Liver (tissue), 9 donors: Measurements from ENCODE around the gene SETD1A. TPM values are rescaled to one million over a fixed set of nuclear protein-coding genes. Genes with fewer than 3 reads are reported as not detected.

ENCODE experiments used
- DNase-seq: peaks from one replicate; pipeline ENCODE4 v3.0.0-alpha.2; 2017; ENCODE audit warnings: low spot score
- H3K27ac ChIP-seq, 2 donors: one replicate each; pipeline ENCODE4 v1.7.0; 2013; ENCODE audit warnings: inconsistent platforms in 2 of 2, low read length in 2 of 2, control low read depth in 1 of 2, low read depth in 1 of 2, mild to moderate bottlenecking in 1 of 2
- H3K27me3 ChIP-seq, 4 donors: one replicate each; pipeline versions ENCODE4 v1.6.1 to v1.7.0; 2013; ENCODE audit warnings: low read length in 3 of 4, inconsistent platforms in 1 of 4, mild to moderate bottlenecking in 1 of 4, moderate library complexity in 1 of 4; ENCODE audit not compliant: control insufficient read depth in 4 of 4, insufficient read depth in 4 of 4
- H3K36me3 ChIP-seq, 4 donors: one replicate each; pipeline versions ENCODE4 v1.6.1 to v1.7.0; 2013; ENCODE audit warnings: low read length in 3 of 4, mild to moderate bottlenecking in 3 of 4, low read depth in 1 of 4, moderate library complexity in 1 of 4; ENCODE audit not compliant: control insufficient read depth in 4 of 4, insufficient read depth in 3 of 4
- H3K4me1 ChIP-seq, 4 donors: one replicate each; pipeline versions ENCODE4 v1.6.1 to v1.7.0; 2013; ENCODE audit warnings: low read length in 3 of 4, mild to moderate bottlenecking in 3 of 4, moderate library complexity in 1 of 4; ENCODE audit not compliant: control insufficient read depth in 4 of 4, insufficient read depth in 4 of 4
- H3K4me3 ChIP-seq, 3 donors: one replicate each; pipeline versions ENCODE4 v1.6.1 to v1.7.0; 2013; ENCODE audit warnings: low read length in 3 of 3, control low read depth in 1 of 3, low read depth in 1 of 3, mild to moderate bottlenecking in 1 of 3
- H3K9ac ChIP-seq, 2 donors: one replicate each; pipeline ENCODE4 v1.7.0; 2013; ENCODE audit warnings: low read length in 2 of 2, mild to moderate bottlenecking in 2 of 2, moderate library complexity in 2 of 2, control low read depth in 1 of 2, low read depth in 1 of 2
- H3K9me3 ChIP-seq, 4 donors: one replicate each; pipeline versions ENCODE4 v1.6.1 to v1.7.0; 2013; ENCODE audit warnings: low read length in 3 of 4; ENCODE audit not compliant: control insufficient read depth in 4 of 4
- EGR1 ChIP-seq, 2 donors: IDR thresholded peaks; 2 replicates each; pipeline ENCODE4 v1.6.1; 2016 to 2018; ENCODE audit warnings: antibody characterized with exemption in 2 of 2, low read depth in 2 of 2
- FOXA1 ChIP-seq: IDR thresholded peaks from 2 replicates; pipeline ENCODE4 v1.6.1; 2016; ENCODE audit warnings: antibody characterized with exemption
- FOXA2 ChIP-seq: IDR thresholded peaks from 2 replicates; pipeline ENCODE4 v1.6.1; 2016; ENCODE audit warnings: antibody characterized with exemption
- GABPA ChIP-seq, 2 donors: IDR thresholded peaks in 1 of 2; conservative IDR thresholded peaks in 1 of 2; 2 replicates each; pipeline ENCODE4 v1.6.1; 2016; ENCODE audit warnings: antibody characterized with exemption in 2 of 2, mild to moderate bottlenecking in 1 of 2, moderate library complexity in 1 of 2
- HNF4A ChIP-seq, 2 donors: conservative IDR thresholded peaks; 2 replicates each; pipeline ENCODE4 v1.6.1; 2016; ENCODE audit warnings: antibody characterized with exemption in 2 of 2, mild to moderate bottlenecking in 2 of 2
- HNF4G ChIP-seq: IDR thresholded peaks from 2 replicates; pipeline ENCODE4 v1.6.1; 2016; ENCODE audit warnings: antibody characterized with exemption
- JUND ChIP-seq, 2 donors: IDR thresholded peaks; 2 replicates each; pipeline ENCODE4 v1.6.1; 2016; ENCODE audit warnings: antibody characterized with exemption in 2 of 2
- NR2F2 ChIP-seq: IDR thresholded peaks from 2 replicates; pipeline ENCODE4 v1.6.1; 2016; ENCODE audit warnings: antibody characterized with exemption
- RAD21 ChIP-seq, 2 donors: IDR thresholded peaks; 2 replicates each; pipeline ENCODE4 v1.6.1; 2016; ENCODE audit warnings: antibody characterized with exemption in 2 of 2, mild to moderate bottlenecking in 2 of 2
- RXRA ChIP-seq, 2 donors: IDR thresholded peaks; 2 replicates each; pipeline ENCODE4 v1.6.1; 2017 to 2018; ENCODE audit warnings: antibody characterized with exemption in 2 of 2, mild to moderate bottlenecking in 1 of 2
- SP1 ChIP-seq: IDR thresholded peaks from 2 replicates; pipeline ENCODE4 v1.6.1; 2018; ENCODE audit warnings: antibody characterized with exemption, mild to moderate bottlenecking
- TAF1 ChIP-seq: conservative IDR thresholded peaks from 2 replicates; pipeline ENCODE4 v1.6.1; 2016; ENCODE audit warnings: antibody characterized with exemption, mild to moderate bottlenecking
- YY1 ChIP-seq: IDR thresholded peaks from 2 replicates; pipeline ENCODE4 v1.6.1; 2016; ENCODE audit warnings: antibody characterized with exemption, mild to moderate bottlenecking
- WGBS: extraction: QIAGEN DNeasy Blood & Tissue Kit; methylation state at CpG from one replicate; pipeline ENCODE4 v1.1.7; 2013; 5-methylcytosine and 5-hydroxymethylcytosine counted together
- polyA plus RNA-seq, 2 donors: library from polyadenylated mRNA; stranded (reverse) in 1 of 2; unstranded in 1 of 2; fragments of 200-250 nt in 1 of 2; fragments of >200 nt in 1 of 2; fragmentation: Nextera tagmentation in 1 of 2; extraction: Ambion mirVana in 1 of 2; gene quantifications; one replicate each; pipeline versions ENCODE4 v1.2.1 to v1.2.3, GENCODE V29; 2013 to 2015
- total RNA-seq, 2 donors: library from RNA; depleted of rRNA; stranded (reverse); fragments of >200 nt; gene quantifications; one replicate each; pipeline ENCODE4 v1.2.3, GENCODE V29; 2014
- TF ChIP-seq, protein P1 (sequence below): IDR thresholded peaks from 2 replicates; pipeline ENCODE4 v1.6.1; 2016; ENCODE audit warnings: antibody characterized with exemption
- TF ChIP-seq, protein P2 (sequence below): IDR thresholded peaks from 2 replicates; pipeline ENCODE4 v1.6.1; 2016; ENCODE audit warnings: antibody characterized with exemption
- TF ChIP-seq, protein P3 (sequence below): IDR thresholded peaks from 2 replicates; pipeline ENCODE4 v1.6.1; 2016; ENCODE audit warnings: antibody characterized with exemption, mild to moderate bottlenecking
- TF ChIP-seq, protein P4 (sequence below): IDR thresholded peaks from 2 replicates; pipeline ENCODE4 v1.6.1; 2016; ENCODE audit warnings: antibody characterized with exemption
- donor health status: healthy.
- donor health status: healthy.
- donor health status: healthy.
- donor health status: healthy.
- donor health status: healthy.

The SETD1A gene
- total and polyA plus RNA-seq, 4 donors: 2.7 to 4.9 (median 3.7) TPM

DNA sequence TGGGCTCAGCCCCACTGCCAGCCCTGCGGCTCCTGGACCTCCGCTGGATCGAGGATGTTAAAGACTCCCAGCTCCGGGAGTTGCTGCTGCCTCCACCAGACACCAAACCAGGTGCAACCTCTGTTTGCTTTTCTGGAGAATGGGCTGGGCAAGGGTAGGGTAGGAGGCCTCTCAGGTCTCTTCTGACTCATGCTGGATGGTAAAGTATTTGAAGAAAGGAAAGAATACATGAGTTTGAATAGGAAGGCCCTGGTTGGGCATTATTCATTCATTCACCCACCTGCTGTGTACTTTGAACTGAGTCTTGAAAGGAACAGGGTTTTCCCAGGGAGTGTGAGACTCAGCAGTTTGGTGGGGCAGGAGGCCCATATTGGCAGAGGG is 15.1 kb upstream of the SETD1A start (continued):
- TF ChIP-seq YY1: no peak

DNA sequence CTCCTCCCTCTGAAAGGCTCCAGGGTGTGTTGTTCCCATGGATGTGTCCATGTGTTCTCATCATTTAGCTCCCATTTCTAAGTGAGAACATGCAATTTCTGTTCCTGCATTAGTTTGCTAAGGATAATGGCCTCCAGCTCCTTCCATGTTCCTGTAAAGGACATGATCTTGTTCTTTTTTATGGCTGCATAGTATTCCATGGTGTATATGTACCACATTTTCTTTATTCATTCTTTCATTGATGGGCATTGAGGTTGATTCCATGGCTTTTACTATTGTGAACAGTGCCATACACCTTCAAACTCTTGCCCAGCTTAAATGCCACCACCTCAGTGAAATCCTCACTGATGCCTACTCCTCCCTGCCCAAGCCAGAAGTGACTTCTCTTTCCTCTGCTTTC is 13.2 kb upstream of the SETD1A start:
- H3K36me3 ChIP-seq: peaks cover 0 to 2% (median 0%) of the 10 kb centered on the region in 4 donors

DNA sequence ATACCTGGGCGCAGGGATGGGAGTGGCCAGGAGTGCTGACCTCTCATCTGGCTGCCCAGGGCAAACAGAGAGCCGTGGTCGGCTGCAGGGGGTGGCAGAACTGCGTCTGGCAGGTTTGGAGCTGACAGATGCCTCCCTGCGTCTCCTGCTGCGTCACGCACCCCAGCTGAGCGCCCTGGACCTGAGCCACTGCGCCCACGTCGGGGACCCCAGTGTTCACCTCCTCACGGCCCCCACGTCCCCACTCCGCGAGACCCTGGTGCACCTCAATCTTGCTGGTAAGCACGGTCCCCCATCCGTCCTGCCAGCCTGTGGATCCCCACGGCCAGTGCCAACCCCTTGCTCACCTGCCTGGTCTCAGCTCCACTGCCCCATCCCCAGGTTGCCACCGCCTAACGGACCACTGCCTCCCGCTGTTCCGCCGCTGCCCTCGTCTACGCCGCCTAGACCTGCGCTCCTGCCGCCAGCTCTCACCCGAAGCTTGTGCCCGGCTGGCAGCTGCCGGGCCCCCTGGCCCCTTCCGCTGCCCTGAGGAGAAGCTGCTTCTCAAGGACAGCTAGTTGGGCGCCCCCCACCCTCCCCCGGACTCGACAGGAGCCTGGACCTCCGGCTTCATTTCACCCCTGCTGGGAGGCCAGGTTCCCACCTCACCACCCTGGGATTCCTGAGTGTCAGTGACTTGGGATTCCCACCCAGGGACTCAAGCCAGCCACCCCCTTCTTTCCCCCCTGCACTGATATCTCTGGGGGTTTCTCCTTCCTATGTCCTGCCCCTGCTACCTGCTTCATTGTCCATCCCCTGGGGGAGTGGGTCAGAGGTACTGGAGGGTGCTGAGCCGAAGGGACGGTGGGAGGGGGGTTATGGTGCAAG is 10.6 kb upstream of the SETD1A start:
- DNase-seq: no peak
- peaks cover 14 to 32% (median 19%) of the 10 kb centered on the region in 4 donors for H3K4me1 ChIP-seq
- H3K9me3 ChIP-seq: no peaks in the 10 kb centered on the region
- no peak for TF ChIP-seq SP1
- TF ChIP-seq FOXA1: no peak
- TF ChIP-seq GABPA (IDR thresholded peaks at IDR 0.05 in 1 of 2, conservative IDR thresholded peaks at IDR 0.05 in 1 of 2): no peak
- TF ChIP-seq, protein P1, sequence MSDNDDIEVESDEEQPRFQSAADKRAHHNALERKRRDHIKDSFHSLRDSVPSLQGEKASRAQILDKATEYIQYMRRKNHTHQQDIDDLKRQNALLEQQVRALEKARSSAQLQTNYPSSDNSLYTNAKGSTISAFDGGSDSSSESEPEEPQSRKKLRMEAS: no peak
- TF ChIP-seq RAD21 (IDR thresholded peaks at IDR 0.05): no peak
- no peak for TF ChIP-seq RXRA (IDR thresholded peaks at IDR 0.05)
- WGBS: 94% methylated on average over 38 of the region's 38 CpGs
- peaks cover 0 to 2% (median 0%) of the 10 kb centered on the region in 4 donors for H3K36me3 ChIP-seq
- no peaks in the 10 kb centered on the region for H3K27me3 ChIP-seq
- no peak overlapping the region for H3K27ac ChIP-seq
- H3K9ac ChIP-seq: no peak overlapping the region
- H3K4me3 ChIP-seq: no peak overlapping the region

More for the DNA sequence above, 13.2 kb upstream of the SETD1A start:
- Histone ChIP-seq H3K27me3 (no peaks in the 10 kb centered on the region), H3K4me1 (peaks cover 0 to 8% (median 4%) of the 10 kb centered on the region in 4 donors), H3K9ac (no peak overlapping the region), H3K27ac (no peak overlapping the region), H3K9me3 (no peaks in the 10 kb centered on the region), H3K4me3 (no peak overlapping the region)
- TF ChIP-seq HNF4A (conservative IDR thresholded peaks at IDR 0.05) (no peak), JUND (IDR thresholded peaks at IDR 0.05) (no peak), NR2F2 (no peak), FOXA2 (no peak), TAF1 (no peak), RAD21 (IDR thresholded peaks at IDR 0.05) (no peak), YY1 (no peak), HNF4G (no peak), EGR1 (IDR thresholded peaks at IDR 0.05; ENCODE audit: low read depth in 2 of 2) (no peak), GABPA (IDR thresholded peaks at IDR 0.05 in 1 of 2, conservative IDR thresholded peaks at IDR 0.05 in 1 of 2) (no peak)
- TF ChIP-seq, protein P2, sequence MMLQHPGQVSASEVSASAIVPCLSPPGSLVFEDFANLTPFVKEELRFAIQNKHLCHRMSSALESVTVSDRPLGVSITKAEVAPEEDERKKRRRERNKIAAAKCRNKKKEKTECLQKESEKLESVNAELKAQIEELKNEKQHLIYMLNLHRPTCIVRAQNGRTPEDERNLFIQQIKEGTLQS: no peak
- TF ChIP-seq, protein P3, sequence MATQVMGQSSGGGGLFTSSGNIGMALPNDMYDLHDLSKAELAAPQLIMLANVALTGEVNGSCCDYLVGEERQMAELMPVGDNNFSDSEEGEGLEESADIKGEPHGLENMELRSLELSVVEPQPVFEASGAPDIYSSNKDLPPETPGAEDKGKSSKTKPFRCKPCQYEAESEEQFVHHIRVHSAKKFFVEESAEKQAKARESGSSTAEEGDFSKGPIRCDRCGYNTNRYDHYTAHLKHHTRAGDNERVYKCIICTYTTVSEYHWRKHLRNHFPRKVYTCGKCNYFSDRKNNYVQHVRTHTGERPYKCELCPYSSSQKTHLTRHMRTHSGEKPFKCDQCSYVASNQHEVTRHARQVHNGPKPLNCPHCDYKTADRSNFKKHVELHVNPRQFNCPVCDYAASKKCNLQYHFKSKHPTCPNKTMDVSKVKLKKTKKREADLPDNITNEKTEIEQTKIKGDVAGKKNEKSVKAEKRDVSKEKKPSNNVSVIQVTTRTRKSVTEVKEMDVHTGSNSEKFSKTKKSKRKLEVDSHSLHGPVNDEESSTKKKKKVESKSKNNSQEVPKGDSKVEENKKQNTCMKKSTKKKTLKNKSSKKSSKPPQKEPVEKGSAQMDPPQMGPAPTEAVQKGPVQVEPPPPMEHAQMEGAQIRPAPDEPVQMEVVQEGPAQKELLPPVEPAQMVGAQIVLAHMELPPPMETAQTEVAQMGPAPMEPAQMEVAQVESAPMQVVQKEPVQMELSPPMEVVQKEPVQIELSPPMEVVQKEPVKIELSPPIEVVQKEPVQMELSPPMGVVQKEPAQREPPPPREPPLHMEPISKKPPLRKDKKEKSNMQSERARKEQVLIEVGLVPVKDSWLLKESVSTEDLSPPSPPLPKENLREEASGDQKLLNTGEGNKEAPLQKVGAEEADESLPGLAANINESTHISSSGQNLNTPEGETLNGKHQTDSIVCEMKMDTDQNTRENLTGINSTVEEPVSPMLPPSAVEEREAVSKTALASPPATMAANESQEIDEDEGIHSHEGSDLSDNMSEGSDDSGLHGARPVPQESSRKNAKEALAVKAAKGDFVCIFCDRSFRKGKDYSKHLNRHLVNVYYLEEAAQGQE: no peak
- TF ChIP-seq, protein P4, sequence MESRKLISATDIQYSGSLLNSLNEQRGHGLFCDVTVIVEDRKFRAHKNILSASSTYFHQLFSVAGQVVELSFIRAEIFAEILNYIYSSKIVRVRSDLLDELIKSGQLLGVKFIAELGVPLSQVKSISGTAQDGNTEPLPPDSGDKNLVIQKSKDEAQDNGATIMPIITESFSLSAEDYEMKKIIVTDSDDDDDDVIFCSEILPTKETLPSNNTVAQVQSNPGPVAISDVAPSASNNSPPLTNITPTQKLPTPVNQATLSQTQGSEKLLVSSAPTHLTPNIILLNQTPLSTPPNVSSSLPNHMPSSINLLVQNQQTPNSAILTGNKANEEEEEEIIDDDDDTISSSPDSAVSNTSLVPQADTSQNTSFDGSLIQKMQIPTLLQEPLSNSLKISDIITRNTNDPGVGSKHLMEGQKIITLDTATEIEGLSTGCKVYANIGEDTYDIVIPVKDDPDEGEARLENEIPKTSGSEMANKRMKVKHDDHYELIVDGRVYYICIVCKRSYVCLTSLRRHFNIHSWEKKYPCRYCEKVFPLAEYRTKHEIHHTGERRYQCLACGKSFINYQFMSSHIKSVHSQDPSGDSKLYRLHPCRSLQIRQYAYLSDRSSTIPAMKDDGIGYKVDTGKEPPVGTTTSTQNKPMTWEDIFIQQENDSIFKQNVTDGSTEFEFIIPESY: no peak
- TF ChIP-seq, protein P1: no peak
- DNase-seq: no peak
